NCI-H146 treated with DMSO at 0.1 percent for 48 hours (cell line): ENCODE measurements around the gene RHEB.
"Not testable (repeated sequence)": the region's sequence is repeated elsewhere in the genome, so short reads cannot be mapped to it uniquely, and the experiment has no call there.

ENCODE experiments used
- DNase-seq: peaks from one replicate; lab custom pipeline; 2025; ENCODE audit not compliant: unreplicated experiment; lab: John Stamatoyannopoulos, UW

The RHEB gene

DNA sequence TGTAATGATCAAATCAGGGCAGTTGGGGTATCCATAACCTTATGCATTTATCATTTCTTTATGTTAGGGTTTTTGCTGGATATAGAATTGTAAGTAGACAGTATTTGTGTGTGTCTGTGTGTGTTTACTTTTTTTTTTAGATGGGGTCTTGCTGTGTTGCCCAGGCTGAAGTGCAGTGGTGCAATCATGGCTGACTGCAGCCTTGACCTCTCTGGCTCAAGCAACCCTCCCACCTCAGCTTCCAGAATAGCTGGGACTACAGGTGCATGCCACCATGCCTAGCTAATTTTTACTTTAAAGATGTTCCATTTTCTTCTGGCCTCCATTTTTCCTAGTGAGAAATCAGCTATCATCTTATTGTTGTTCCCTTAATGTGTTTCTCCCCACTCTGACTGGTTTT, 10.1 kb upstream of the RHEB start:
- DNase-seq = no peak

DNA sequence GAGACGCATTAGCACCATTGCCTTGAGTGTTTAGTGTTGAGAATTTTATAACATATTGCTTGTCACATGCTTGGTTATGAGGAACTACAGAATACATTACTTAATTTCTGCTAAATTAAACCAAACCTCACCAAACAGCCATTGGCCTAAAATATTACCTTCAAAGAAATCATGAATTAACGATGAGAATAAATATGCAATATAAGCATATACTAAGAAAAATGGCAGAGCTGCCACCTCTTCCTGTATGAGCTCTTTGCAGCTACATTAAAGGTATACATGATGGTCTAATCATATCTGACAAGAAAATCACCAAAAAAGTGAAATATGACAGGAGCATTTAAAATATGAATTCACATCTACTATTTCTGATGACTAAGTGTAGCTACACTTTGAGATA, 5.2 kb upstream of the RHEB start:
- DNase-seq = no peak

DNA sequence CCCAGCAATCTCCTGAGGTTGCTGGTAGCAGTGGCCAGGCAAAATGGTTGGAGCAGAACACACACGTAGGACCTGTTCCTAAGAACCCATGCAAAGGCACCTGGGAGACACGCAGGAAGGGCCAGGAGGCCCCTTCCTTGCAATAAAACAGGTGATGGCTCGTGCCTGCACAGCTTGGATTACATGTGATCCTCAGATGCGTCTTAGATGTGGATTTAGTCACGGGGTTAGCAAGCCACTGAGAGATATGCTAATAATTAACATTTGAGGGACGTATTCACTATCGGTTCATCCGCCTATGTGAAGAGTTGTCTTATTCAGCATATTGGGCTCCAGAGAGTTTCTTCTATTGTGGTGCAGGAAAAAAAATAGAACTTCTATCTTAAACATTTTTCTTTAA, 4.6 kb upstream of the RHEB start:
- no peak for DNase-seq

DNA sequence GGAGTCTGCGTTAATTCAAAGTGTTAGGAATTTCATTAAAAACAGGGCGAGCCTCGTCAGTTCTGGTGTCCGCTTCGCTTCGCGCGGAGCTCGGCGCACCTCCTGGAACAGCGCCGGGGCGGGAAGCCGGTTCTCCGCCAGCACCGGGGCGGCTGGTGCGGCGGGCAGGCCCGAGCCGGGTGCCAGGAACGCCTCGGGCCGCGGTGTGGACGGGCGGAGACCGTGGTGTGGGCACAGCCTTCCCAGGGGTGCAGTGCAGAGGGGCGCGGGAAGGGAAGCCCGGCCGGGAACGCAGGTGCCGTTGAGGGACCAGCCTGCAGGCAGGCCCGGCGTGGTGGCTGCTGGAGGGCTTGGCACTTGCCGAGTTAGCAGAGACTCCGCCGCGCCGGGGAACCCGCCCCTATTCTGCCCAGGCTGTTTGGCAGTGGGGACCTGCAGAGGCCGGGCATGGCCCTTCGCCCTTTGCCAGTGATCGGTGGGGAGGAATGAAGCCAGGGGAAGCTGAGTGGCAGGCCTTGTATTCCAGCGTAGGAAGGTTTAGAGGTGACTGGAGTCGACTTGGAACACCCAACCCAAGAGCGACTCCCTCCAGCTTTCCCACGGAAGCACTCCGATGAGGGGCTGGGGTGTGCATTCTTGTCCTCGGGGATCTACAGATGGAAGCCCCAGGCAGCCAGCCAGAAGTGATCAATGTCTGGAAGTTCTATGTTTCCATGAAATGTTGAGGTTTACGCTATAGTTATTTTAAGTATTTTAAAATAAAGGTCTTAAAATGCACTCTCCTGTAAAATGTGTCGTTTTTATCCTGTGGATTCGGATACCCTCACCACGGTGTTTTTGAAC, 945 bp upstream of the RHEB start:
- DNase-seq = no peak

DNA sequence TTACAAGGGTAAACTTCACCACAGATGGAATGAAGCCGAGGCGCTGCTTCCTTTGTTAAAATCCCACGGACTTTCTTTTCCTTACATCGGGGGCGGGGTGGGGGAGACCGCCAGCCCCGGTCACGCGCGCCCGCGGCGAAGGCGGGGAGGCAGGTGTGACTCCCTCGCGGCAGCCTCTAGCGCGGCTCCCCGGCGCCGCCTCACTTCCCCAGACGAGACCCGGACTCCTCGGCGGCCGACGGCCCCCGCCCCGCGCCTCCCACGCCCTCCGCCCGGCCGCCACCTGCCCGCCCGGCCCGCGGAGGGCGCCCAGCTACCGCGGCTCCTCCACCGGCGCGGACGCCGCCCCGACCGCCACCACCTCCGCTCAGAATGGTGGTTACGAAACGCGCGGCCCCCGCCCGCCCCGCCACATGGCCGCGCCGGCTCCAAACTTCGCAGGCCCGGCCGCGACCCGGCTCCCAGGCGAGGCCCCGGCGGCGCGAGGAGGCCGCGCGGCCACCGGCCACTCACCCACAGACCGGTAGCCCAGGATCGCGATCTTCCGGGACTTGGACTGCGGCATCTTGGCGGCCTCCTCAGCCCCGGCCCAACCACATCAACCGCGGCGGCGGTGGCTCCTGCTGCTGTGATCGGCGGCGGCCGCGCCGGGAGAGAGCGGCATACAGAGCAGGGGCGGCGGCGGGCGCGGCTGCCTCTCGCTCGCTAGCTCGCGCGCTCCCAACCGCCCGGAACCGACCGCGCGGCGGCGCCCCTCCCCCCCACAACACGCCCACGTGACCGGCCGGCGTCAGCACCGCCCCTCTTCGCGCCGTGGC, 539 bp downstream of the RHEB start:
- not testable (repeated sequence) for DNase-seq

DNA sequence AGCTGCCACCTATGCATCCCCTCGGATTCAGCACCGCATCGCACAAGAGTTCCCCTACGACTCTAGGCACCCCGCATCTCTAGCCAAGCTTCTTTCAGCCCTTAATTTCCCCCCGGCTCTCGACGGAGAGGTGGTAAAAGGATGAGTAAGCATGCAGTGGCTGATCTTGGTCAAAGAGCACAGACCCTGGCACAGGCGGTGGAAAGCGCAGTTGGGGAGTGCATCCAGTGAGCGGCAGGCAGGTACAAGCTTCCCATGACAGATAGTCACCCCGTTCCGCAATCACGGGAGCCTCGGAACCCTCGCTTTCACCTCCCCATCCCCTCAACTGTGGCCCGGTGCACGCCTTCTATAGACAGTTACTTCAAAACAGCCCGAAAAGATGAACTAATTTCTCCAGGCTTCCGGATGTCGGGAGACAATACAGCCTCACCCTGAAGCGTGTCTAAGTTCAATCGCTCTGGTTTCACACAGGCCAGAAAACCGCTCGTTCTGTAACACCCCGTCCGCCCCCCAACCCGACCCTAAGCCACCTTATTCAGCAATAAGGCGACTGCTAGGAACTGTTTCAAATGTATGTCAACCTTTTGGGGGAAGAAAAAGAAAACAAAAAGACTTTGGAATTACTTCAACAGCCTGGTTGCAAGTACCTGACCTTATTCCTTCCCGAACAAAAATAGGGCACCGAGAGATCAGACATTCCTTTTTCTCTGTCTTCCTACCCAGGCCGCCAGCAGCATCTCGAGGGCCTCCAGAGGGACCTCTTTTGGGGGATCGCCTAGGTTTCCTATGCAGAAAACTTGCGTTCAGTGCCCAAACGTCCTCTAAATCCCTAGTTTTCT, 1.4 kb downstream of the RHEB start:
- DNase-seq = no peak

DNA sequence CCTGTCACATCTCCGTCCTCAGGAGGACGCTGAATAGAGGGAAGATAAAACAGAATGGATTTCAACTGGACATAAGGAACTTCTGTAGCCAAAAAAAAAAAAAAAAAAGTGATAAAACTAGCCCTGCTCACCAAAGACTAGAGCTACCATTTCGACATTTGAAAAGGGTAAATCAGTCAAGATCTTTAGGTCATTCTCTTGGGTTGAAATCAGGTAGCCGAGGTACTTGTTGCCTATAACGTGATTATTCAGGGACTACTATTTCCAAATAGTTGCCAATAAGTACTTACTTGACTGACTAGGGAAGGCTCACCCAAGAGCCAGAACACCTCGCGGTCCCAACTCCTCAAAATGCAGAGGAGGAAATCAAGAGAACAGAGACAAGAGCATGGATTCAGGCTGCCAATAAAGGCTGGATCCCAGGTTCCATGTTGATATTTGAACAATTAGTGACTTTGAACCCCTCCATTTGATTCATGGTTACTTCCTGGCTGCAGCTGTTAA, 2.0 kb downstream of the RHEB start:
- no peak for DNase-seq

DNA sequence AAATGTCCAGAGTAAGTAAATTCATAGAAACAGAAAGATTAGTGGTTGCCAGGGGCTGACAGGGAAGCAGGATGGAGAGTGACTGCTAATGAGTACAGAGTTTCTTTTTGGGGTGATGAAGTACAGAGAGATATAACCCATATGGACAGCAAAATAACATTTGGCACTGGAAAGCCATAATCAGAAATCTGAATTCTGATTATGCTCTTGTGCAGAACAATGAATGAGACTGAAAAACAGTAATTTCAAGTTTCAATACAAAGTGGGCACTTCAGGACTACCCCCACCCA, 4.5 kb downstream of the RHEB start:
- DNase-seq = no peak

DNA sequence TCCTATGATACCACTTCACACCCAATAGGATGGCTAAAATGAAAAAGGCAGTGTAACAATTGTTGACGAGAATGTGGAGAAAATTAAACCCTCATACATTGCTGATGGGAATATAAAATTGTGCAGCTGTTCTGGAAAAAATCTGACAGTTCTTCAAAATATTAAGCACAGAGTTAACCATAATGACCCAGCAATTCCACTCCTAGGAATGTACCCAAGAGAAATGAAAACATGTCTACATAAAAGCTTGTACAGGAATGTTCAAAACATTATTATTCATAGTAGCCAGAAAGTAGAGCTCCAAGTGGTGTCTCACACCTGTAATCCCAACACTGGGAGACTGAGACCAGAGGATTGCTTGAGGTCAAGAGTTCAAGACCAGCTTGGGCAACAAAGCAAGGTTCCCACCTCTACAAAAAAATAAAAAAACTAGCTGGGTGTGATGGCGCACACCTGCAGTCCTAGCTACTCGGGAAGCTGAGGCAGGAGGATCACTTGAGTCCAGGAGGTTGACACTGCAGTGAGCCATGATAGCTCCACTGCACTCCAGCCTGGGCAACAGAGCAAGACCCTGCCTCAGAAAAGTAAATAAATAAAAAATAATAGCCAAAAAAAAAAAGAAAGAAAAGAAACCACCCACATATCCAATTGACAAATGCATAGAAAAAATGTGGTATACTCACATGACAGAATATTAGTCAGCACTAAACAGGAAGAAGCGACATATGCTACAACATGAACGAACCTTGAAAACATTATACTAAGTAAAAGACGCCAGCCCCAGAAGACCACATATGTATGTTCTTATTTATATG, 5.0 kb downstream of the RHEB start:
- no peak for DNase-seq

DNA sequence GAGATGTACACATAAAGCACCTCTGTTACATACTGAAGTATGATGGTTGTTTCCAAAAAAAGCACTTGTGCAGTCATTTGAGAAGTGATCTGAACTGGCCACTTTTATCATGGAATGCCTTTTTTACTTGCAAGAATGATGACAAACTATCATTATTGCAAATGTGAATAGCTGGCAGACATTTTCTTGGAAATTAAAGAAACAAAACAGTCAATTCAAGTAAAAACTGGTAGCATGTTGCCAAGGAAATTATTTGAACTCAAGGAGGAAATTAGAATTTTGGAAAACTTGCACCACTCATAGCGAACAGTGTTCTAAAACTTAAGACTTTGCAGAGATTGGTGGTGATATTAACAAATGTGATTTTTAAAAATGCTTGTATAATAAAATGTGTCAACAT, 6.6 kb downstream of the RHEB start:
- DNase-seq = no peak

DNA sequence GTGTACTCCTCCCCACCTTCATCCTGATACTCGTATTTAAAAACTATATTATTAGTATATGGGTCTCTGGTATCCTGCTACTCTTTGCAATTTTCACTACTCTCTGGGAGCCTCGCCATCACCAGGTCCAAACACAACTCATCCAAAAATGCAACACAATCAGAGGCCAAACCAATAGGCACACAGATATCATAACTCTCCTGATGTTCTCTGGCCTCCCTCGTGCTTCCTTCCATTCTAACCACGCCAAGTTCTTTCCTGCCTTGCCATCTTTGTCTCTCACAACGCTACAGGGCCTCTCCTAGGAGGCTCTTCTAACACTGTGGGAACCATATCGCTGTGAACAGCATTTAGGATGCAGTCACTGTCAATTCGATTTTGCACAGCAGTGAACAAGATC, 7.3 kb downstream of the RHEB start:
- DNase-seq = no peak

DNA sequence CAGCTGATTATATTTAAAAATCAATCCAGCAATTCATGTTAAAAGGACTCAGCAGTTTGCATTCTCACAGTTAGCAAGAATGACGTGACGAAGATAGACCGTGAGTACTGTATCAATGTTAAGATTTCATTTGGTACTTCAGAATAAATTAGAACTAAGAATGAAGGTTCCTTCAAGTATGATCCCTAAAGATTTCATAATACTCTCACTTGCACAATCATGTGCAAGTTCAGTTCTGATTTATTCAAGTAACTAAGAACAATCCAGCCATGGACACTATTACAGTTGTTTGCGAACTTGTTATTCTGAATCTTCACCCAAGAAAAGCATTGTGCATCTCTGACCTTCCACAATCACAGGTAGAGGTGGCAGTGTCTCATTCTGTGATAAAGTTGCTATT, 7.7 kb downstream of the RHEB start:
- no peak for DNase-seq

DNA sequence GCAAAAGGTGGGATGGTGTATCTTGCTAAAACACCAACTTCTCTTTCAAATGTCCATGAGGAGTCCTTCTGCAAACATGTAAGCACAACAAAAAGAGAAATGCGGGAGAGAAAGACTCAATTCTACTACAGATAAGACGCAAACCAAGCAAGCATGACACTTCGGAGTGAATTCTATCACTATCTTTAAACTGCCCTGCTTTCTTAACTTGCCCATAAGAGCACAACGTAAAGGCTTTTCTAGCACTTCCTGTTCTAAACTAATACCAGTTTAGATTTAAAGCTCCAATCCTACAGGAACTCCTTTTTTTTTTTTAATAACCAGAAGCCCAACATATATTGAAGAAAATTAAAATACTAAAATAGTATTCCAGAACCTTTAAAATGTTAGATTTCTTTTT, 8.4 kb downstream of the RHEB start:
- no peak for DNase-seq

DNA sequence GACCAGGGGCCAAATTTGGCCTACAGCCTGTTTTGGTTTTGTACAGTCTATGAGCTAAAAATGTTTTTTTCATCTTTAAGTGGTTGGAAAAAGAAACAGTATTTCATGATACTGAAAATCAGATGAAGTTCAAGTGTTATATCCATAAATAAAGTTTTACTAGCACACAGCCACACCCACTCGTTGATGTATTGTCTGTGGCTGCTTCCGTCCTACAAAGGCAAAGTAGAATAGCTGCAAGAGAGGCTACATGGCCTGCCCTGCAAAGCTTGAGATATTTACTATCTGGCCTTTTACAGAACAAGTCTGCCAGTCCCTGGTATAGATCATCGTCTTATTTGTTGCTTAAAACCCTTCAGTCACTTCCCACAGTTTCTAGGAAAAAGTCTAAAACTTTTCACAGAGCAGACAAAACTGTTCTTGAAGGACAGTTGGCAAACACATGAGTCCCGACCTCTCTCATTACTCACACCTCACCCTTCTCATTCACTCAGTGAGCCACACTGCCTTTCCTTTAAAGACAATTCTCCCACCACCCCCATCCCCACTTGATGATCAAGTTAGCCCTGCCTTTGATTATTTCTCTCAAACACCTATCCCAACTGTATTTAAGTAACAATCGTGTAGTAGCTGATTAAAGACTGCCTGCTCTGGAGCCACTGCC, 9.9 kb downstream of the RHEB start:
- no peak for DNase-seq

DNA sequence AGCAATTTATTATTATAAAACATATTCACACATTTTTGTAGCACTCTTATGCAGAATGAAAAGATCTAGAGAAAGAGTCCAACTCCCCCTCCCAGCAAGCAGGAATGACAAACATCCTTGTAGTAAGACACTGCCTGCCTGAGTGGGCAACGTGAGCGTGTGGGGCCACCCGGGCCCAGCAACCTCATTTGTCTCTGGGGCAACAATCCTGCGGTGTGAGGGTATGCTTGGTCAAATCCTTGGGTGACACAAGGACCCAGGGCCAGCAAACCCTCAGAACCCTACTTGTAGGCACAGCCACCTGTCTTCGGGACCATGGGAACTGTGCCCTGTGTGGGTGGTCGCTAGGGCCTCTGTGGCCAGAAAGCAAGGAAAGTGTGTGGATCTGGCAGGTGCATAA, 10.7 kb downstream of the RHEB start:
- DNase-seq = no peak

DNA sequence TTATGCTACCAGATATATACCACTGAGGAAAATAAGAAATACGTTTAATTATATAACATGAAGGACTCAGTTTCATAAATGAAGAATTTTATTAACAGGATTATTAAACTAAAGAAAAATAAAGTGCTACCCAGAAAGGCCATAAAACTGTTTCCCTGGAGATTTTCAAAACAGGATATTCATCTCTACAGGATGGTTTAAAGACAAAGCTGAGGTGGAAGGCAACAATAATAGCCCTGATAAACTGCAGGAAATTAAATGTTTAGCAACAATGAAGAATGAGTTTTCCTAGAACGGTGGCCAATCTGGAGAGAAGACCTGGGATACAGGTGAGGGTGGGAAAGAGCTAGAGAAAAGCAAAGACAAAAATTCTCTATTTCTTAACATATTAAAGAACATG, 11.9 kb downstream of the RHEB start:
- no peak for DNase-seq

DNA sequence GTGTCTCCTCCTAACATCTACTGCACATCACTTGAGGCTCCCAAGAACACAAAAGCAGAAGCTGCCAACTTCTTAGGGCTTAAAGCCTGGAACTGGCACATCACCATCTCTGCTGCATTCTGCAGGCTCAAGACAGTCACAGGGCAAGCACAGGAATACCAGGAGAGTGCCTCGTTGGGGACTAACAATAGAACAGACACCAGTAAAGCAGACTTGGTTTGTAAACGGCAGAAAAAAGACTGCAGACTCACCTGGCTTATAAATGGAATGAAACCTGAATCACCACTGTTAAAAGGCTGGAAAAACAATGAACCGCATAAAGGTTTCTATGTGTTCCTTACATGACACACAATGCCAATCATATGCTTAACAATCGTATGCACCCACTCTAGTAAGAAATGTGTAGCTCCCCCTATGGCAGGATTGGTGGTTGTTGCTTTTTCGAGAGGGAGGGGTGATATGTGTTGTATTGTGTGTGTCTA, 12.8 kb downstream of the RHEB start:
- DNase-seq = no peak

DNA sequence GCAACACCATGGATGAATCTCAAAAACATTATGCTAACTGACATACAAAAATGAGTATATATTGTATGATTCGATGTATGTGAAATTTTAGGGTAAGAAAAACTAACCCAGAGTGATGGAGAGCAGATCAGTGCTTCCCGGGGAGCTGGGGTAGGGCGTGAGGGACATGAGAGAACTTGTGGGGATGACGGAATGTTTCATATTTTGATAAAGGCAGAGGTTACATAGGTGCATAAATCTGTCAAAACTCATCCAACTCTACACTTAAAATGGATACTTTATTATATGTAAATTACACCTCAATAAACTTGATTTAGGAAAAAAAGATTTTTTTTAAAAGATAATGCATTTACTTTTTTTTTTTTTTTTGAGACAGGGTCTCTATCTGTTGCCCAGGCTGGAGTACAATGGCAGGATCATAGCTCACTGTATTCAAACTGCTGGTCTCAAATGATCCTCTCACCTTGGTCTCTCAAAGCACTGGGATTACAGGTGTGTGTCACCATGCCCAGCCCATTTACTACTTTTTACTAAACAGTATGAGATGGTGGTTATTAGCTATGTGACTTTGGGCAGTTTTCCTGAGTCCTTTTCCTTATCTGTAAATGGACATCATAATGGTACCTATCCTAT, 13.7 kb downstream of the RHEB start:
- DNase-seq = no peak

DNA sequence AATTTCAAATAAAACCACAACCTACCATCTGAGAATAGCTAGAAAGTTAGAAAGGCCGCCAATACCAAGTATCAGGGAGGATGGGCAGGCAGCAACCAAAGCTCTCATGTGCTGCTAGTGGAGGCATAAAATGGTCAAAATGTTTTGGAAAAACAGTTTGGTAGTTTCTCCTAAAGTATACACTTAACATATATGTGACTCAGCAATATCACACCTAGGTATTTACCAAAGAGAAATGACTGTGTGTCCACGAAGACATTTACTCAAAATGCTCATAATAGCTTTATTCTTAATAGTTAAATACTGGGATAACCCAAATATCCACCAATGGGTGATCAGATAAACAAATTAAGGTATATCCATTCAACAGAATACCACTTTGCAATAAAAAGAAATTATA, 14.3 kb downstream of the RHEB start:
- DNase-seq = no peak
